Measurements from ENCODE around the gene ZNF516. TPM values are rescaled to one million over a fixed set of nuclear protein-coding genes. Genes with fewer than 3 reads are reported as not detected.

ZNF516 gene
- total RNA-seq, 1 donor from 2014 or later = 192 TPM

GRCh38 chr18:76357174-76357573 lies 137.9 kb downstream of the ZNF516 start:
- no peak for TF ChIP-seq CTCF (IDR thresholded peaks at IDR 0.05; ENCODE audit: partially characterized antibody, unreplicated experiment)
- Mint-ChIP-seq H3K27me3 (ENCODE audit: unreplicated experiment) (peaks cover 11% of the 10 kb centered on the region), H3K27ac (ENCODE audit: unreplicated experiment) (no peak overlapping the region), H3K4me3 (ENCODE audit: unreplicated experiment) (no peak overlapping the region), H3K4me1 (ENCODE audit: low read depth, unreplicated experiment) (peaks cover 2% of the 10 kb centered on the region), H3K9me3 (ENCODE audit: unreplicated experiment) (peaks cover 36% of the 10 kb centered on the region), H3K36me3 (ENCODE audit: unreplicated experiment) (peaks cover 18% of the 10 kb centered on the region)
- DNase-seq = no peak

GRCh38 chr18:76356666-76357065 lies 138.4 kb downstream of the ZNF516 start:
- Mint-ChIP-seq H3K4me1 (ENCODE audit: low read depth, unreplicated experiment) (peaks cover 2% of the 10 kb centered on the region), H3K36me3 (ENCODE audit: unreplicated experiment) (peaks cover 18% of the 10 kb centered on the region), H3K9me3 (ENCODE audit: unreplicated experiment) (peaks cover 31% of the 10 kb centered on the region), H3K27me3 (ENCODE audit: unreplicated experiment) (peaks cover 9% of the 10 kb centered on the region), H3K27ac (ENCODE audit: unreplicated experiment) (no peak overlapping the region), H3K4me3 (ENCODE audit: unreplicated experiment) (no peak overlapping the region)
- DNase-seq = no peak
- no peak for TF ChIP-seq CTCF (IDR thresholded peaks at IDR 0.05; ENCODE audit: partially characterized antibody, unreplicated experiment)

- DNase-seq = no peak
- TF ChIP-seq CTCF (IDR thresholded peaks at IDR 0.05; ENCODE audit: partially characterized antibody, unreplicated experiment) = no peak
- H3K4me1 Mint-ChIP-seq (ENCODE audit: low read depth, unreplicated experiment) = peaks cover 2% of the 10 kb centered on the region
- peaks cover 9% of the 10 kb centered on the region for H3K27me3 Mint-ChIP-seq (ENCODE audit: unreplicated experiment)
- H3K4me3 Mint-ChIP-seq (ENCODE audit: unreplicated experiment) = no peak overlapping the region
- H3K27ac Mint-ChIP-seq (ENCODE audit: unreplicated experiment) = peak overlapping the region; percentile 44
- peaks cover 18% of the 10 kb centered on the region for H3K36me3 Mint-ChIP-seq (ENCODE audit: unreplicated experiment)
- peaks cover 30% of the 10 kb centered on the region for H3K9me3 Mint-ChIP-seq (ENCODE audit: unreplicated experiment)
These were observed 140.7 kb downstream of the ZNF516 start for GRCh38 chr18:76354348-76354747.

- Mint-ChIP-seq H3K4me3 (ENCODE audit: unreplicated experiment) (no peak overlapping the region), H3K4me1 (ENCODE audit: low read depth, unreplicated experiment) (peaks cover 6% of the 10 kb centered on the region), H3K9me3 (ENCODE audit: unreplicated experiment) (peaks cover 30% of the 10 kb centered on the region), H3K27ac (ENCODE audit: unreplicated experiment) (no peak overlapping the region), H3K36me3 (ENCODE audit: unreplicated experiment) (peaks cover 18% of the 10 kb centered on the region), H3K27me3 (ENCODE audit: unreplicated experiment) (peaks cover 9% of the 10 kb centered on the region)
- DNase-seq = no peak
- no peak for TF ChIP-seq CTCF (IDR thresholded peaks at IDR 0.05; ENCODE audit: partially characterized antibody, unreplicated experiment)
These were observed 141.5 kb downstream of the ZNF516 start for GRCh38 chr18:76353500-76353899.

- no peak for TF ChIP-seq CTCF (IDR thresholded peaks at IDR 0.05; ENCODE audit: partially characterized antibody, unreplicated experiment)
- H3K27ac Mint-ChIP-seq (ENCODE audit: unreplicated experiment) = no peak overlapping the region
- peaks cover 9% of the 10 kb centered on the region for H3K27me3 Mint-ChIP-seq (ENCODE audit: unreplicated experiment)
- peaks cover 6% of the 10 kb centered on the region for H3K4me1 Mint-ChIP-seq (ENCODE audit: low read depth, unreplicated experiment)
- peaks cover 18% of the 10 kb centered on the region for H3K36me3 Mint-ChIP-seq (ENCODE audit: unreplicated experiment)
- no peak for DNase-seq
- H3K9me3 Mint-ChIP-seq (ENCODE audit: unreplicated experiment) = peaks cover 30% of the 10 kb centered on the region
- no peak overlapping the region for H3K4me3 Mint-ChIP-seq (ENCODE audit: unreplicated experiment)
These were observed 142.0 kb downstream of the ZNF516 start for GRCh38 chr18:76353046-76353445.

Data from glutamatergic neuron (in vitro differentiated cells).